HG03457 (cell line): ENCODE measurements around the gene AHDC1.

Experiments used
- ATAC-seq: cut with Tn5 transposase; IDR thresholded peaks from one replicate; pipeline ENCODE4 v1.9.1; 2021; ENCODE audit warnings: moderate number of reproducible peaks; ENCODE audit not compliant: unreplicated experiment

Gene AHDC1

DNA sequence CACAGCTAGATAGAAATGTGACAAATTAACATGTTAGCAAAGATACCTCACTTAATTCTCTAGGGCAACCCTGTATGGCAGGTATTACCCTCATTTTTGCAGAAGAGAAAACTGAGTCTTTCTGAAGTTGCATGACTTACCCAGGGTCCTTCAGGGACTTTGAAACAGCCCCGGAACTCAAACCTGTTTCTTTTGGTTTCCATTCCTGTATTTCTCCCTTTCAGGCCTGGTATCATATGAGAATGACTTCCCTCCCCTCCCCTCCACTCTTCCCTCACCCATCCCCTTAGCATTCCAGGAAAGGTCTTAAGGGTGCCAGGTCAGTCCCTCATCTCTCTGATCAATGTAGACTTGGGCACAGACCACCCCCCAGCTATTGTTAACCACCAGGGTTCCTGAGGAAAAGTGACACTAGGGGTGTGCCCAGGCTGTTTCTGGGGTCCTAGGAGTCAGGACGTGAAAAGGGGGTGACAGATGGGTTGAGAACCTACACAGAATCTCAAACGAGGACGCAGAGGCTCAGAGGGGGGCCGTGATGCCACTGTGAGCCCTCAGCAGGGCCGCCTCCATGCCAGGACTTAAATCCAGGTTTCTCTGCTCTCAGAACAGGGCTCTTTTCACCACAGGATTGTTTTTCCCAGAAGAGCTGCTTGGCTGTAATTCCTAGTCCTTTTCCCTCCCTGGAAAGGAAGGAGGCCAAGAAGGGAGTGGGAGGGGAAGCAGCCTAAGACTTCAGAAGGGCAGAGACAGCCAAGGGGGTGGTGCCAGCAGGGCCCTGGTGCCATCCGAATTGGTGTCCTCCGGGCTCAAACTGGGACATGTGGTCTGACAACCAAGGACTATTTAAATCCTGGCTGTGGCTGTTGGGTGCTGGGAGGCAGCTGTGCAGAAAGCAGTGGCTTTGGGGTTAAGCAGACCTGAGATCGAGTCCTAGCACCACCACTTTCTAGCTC is 111.9 kb downstream of the AHDC1 start:
- no peak for ATAC-seq

DNA sequence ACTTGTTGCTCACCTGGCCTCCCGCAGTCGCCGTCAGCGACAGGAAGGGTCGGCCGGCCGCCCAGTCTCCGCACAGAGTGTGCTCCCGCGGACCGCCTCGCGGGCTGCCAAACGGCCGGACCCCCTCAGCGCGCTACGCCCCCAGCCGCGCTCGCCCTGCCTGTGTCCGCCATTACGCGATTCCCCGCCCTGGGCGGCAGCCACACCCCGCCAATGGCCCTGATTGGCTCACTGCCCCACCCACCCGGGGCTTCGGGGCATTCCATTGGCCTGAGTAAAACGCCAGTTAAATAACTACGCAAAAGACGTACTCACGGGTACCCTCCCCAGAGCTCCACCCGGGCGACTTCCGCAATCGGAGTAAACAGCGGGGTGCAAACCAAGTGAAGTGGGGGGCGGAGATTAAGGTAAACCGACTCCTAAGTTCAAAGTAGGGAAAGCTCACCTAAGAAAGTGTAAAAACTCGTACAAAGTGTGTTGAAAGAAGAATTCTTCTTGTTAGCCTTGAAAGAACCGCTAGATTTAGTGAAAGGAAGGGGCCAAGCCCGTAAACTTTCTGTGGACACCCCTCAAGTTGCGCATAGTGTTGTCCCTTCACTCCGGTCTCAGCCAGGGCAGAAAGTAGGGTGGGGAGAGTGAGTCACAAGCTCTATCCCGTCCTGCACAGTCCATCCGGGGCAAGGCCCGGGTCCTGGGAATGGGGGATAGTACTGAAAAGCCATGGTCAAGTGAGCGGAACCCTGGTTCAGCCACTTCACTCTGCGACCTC is 113.8 kb downstream of the AHDC1 start, which contains the start of gene WASF2:
TSS of gene WASF2 (minus strand) at position 195 of the 769 bp plus-strand sequence. CDS start 61,277 bp downstream, outside the sequence.
- ATAC-seq = peak; percentile 68

DNA sequence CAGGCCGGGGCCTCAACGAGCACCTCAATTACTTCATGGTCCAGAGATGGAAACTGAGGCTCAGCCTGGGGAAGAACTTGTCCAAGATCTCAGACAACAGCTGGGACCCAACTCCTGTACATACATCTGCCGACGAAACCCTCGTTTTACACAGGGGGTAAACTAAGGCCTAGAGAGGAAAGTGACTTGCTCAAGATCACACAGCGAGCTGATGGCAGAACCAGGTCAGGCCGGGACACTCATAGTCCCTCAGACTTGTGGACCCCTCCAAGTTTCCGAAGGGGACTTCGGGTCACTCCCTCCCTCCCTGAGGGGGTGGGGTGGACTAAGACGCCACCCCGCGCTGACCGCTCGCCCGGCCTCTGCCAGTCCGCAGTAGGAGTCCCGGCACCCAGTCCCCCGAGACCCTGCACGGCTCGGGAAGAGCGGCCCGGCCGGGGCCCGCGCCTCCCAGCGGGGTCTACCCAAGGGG is 114.4 kb downstream of the AHDC1 start:
- ATAC-seq = peak; percentile 8

DNA sequence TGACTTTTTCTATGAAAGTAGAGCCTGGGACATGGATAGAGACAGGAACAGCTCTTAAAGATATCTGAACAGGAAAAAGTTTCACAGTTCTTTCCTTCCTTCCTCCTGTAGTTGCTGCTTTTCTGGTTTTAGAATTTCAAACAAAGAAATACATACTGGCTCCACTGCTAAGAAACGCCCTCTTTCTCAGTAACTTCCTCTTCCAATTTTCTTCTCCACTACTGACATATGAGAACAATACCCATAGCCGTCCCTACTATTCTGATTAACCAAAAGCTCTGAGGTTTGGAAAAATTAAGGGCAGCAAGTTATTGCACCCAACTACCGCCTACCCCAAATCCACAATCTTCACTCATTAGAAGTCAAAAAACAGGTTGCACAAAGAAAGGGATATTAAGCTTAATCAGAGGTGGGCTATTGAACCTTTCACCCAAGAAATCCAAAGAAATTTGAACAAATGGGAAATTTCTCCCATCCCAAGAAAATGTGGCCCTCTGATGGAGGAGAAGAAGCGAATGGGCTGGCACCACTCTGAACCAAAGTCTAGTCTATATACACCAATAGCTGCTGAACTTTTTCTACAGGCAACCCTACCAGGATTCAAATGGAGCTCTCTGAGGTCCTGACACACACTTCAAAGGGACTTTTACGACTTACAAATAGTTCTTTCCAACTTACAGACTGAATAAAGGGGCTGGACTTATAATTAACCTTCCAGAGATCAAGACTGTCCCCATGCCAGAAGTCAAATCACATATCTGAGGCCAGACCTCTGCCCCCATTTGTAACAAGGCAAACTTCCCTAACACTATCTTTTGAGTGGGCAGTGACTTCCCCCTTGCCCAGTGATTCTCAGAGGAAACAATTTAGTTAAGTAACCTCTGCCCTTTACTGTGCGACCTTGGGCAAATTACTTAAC is 115.7 kb downstream of the AHDC1 start:
- ATAC-seq = no peak

DNA sequence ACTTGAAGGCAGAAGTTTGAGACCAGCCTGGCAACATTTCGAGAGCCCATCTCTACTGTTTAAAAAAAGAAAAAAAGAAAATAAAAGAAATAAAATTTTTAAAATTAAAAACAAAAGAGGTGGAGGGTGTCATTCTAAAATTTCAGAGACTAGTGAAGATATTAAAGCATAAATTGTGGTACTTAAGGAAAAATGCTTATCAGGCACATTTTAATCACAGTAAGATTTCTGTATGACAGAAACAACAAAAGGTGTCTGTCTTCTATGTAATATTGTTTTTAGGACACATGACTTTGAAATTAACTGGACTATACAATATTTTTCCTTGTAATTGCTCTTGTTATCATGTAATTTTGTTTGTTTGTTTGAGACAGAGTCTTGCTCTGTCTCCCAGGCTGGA is 118.6 kb downstream of the AHDC1 start:
- ATAC-seq = no peak
